ENCODE measurements around the gene ADGRG6.
"Not testable (repeated sequence)": the region's sequence is repeated elsewhere in the genome, so short reads cannot be mapped to it uniquely, and the experiment has no call there.

The ADGRG6 gene

GRCh38 chr6:142419071-142419470, 117.3 kb downstream of the ADGRG6 start:
- H3K4me3 ChIP-seq (ENCODE audit: low read length): no peak overlapping the region
- TF ChIP-seq, protein P1, sequence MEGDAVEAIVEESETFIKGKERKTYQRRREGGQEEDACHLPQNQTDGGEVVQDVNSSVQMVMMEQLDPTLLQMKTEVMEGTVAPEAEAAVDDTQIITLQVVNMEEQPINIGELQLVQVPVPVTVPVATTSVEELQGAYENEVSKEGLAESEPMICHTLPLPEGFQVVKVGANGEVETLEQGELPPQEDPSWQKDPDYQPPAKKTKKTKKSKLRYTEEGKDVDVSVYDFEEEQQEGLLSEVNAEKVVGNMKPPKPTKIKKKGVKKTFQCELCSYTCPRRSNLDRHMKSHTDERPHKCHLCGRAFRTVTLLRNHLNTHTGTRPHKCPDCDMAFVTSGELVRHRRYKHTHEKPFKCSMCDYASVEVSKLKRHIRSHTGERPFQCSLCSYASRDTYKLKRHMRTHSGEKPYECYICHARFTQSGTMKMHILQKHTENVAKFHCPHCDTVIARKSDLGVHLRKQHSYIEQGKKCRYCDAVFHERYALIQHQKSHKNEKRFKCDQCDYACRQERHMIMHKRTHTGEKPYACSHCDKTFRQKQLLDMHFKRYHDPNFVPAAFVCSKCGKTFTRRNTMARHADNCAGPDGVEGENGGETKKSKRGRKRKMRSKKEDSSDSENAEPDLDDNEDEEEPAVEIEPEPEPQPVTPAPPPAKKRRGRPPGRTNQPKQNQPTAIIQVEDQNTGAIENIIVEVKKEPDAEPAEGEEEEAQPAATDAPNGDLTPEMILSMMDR (conservative IDR thresholded peaks at IDR 0.05; ENCODE audit: low read depth, low read length): no peak
- DNase-seq (ENCODE audit: low read depth): no peak

- H3K4me3 ChIP-seq (ENCODE audit: low read length): no peak overlapping the region
- no peak for DNase-seq (ENCODE audit: low read depth)
- TF ChIP-seq, protein P1 (conservative IDR thresholded peaks at IDR 0.05; ENCODE audit: low read depth, low read length): no peak
Measured at GRCh38 chr6:142420802-142421201, 119.0 kb downstream of the ADGRG6 start.

GRCh38 chr6:142421285-142422117, 119.7 kb downstream of the ADGRG6 start:
- no peak overlapping the region for H3K4me3 ChIP-seq (ENCODE audit: low read length)
- no peak for DNase-seq (ENCODE audit: low read depth)
- TF ChIP-seq, protein P1 (conservative IDR thresholded peaks at IDR 0.05; ENCODE audit: low read depth, low read length): no peak

DNA sequence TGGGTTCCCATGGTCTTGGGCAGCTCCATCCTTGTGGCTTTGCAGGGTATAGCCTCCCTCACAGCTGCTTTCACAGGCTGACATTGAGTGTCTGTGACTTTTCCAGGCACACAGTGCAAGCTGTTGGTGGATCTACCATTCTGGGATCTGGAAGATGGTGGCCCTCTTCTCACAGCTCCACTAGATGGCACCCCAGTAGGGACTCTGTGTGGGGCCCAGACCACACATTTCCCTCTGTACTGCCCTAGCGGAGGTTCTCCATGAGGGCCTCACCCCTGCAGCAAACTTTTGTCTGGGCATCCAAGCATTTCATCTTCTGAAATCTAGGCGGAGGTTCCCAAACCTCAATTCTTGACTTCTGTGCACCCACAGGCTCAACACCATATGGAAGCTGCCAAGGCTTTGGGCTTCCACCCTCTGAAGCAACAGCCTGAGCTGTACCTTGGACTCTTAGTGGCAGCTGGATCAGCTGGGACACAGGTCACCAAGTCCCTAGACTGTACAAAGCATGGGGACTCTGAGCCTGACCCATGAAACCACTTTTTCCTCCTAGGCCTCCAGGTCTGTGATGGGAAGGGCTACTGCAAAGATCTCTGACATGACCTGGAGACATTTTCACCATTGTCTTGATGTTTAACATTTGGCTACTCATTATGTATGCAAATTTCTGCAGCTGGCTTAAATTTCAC, 124.8 kb downstream of the ADGRG6 start:
- H3K4me3 ChIP-seq (ENCODE audit: low read length); DNase-seq (ENCODE audit: low read depth): not testable (repeated sequence)

GRCh38 chr6:142428468-142428867, 126.7 kb downstream of the ADGRG6 start:
- H3K4me3 ChIP-seq (ENCODE audit: low read length); DNase-seq (ENCODE audit: low read depth): not testable (repeated sequence)

GRCh38 chr6:142429195-142429594, 127.4 kb downstream of the ADGRG6 start:
- no peak for DNase-seq (ENCODE audit: low read depth)
- TF ChIP-seq, protein P1 (conservative IDR thresholded peaks at IDR 0.05; ENCODE audit: low read depth, low read length): no peak
- H3K4me3 ChIP-seq (ENCODE audit: low read length): no peak overlapping the region

DNA sequence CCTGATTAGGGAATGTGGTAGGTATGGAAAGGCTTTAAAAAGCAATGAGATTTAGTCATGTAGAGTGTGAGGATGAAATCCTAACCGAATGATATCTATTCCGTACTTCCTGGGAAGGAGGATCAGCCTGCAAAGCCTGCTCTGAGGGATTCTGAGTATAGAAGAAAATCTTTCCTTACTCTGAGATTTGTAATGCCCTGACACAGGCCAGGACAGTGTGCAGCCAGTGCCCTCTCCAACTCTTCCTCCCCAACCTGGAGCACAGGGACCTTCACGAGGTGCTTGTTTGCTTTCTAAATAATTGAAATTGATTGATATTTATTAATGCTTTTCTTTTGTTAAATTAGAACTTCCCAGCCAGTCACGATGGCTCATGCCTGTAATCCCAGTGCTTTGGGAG, 131.6 kb downstream of the ADGRG6 start:
- DNase-seq (ENCODE audit: low read depth): no peak
- no peak overlapping the region for H3K4me3 ChIP-seq (ENCODE audit: low read length)
- TF ChIP-seq, protein P1 (conservative IDR thresholded peaks at IDR 0.05; ENCODE audit: low read depth, low read length): no peak

DNA sequence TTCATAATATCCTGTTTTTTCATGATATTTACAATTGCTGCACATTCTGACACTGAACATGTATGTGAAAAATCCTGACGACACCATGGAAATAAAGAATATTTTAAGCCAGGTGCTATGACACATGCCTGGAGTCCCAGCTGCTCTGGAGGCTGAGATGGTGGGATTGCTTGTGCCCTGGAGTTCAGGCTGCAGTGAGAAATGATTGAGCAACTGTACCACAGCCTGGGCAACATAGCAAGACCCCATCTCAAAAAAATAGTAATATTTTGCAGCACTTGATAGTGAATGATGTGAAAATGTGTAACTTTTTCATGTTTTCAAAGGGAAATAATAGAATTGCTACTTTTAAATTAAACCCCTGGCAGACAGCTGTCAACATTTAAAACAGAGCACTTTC, 137.1 kb downstream of the ADGRG6 start:
- no peak for DNase-seq (ENCODE audit: low read depth)

More for the DNA sequence above, 137.1 kb downstream of the ADGRG6 start:
- TF ChIP-seq, protein P1 (conservative IDR thresholded peaks at IDR 0.05; ENCODE audit: low read depth, low read length): no peak
- H3K4me3 ChIP-seq (ENCODE audit: low read length): no peak overlapping the region
